ENCODE measurements around the gene ARHGAP1. TPM values are rescaled to one million over a fixed set of nuclear protein-coding genes. Genes with fewer than 3 reads are reported as not detected.

Gene ARHGAP1
- total RNA-seq = 59.1 and 61.7 TPM in 2 replicates

GRCh38 chr11:46700241-46701077 is at the start of gene ARHGAP1, which contains the start of gene ZNF408:
Gene ARHGAP1 (minus strand): TSS chr11:46700619. CDS start chr11:46696107, 4,512 bp downstream.
Gene ZNF408 (plus strand): TSS chr11:46701031. CDS start chr11:46701048, 17 bp downstream.
- Mint-ChIP-seq H3K4me3 (peak within 1 kb of the TSS; percentile 99), H3K4me1 (peaks cover 38% of the 10 kb centered on the region), H3K27ac (peak within 1 kb of the TSS; percentile 98), H3K36me3 (ENCODE audit: low read depth) (peaks cover 43% of the 10 kb centered on the region), H3K27me3 (peaks cover 3% of the 10 kb centered on the region), H3K9me3 (peaks cover 3% of the 10 kb centered on the region)
- DNase-seq = peak; percentile 100
- intact Hi-C loops (cut with micrococcal nuclease) = loop anchor here (1.0 to 5.0 kb wide), 7 partner anchors 30 to 1066 kb away; partner anchors contain the start of genes ARFGAP2, ATG13, CKAP5 and CSTPP1

DNA sequence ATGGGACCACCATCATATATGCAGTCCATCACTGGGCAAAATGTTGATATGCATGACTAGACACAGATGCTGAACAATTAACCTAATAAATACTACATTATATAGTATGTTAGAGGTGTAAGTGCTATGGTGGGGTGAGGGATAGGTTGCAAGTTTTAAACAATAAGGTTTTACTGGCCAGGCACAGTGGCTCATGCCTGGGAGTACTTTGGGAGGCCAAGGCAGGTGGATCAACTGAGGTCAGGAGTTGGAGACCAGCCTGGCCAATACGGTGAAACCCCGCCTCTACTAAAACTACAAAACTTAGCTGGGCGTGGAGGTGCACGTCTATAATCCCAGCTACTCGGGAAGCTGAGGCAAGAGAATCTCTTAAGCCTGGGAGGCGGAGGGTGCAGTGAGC is 46.7 kb upstream of the ARHGAP1 start:
- Mint-ChIP-seq H3K4me3 (no peak overlapping the region), H3K9me3 (no peaks in the 10 kb centered on the region), H3K4me1 (no peaks in the 10 kb centered on the region), H3K27me3 (no peaks in the 10 kb centered on the region), H3K27ac (no peak overlapping the region), H3K36me3 (ENCODE audit: low read depth) (peaks cover 69% of the 10 kb centered on the region)
- no peak for DNase-seq
- intact Hi-C loops (cut with micrococcal nuclease) = no loop called here

DNA sequence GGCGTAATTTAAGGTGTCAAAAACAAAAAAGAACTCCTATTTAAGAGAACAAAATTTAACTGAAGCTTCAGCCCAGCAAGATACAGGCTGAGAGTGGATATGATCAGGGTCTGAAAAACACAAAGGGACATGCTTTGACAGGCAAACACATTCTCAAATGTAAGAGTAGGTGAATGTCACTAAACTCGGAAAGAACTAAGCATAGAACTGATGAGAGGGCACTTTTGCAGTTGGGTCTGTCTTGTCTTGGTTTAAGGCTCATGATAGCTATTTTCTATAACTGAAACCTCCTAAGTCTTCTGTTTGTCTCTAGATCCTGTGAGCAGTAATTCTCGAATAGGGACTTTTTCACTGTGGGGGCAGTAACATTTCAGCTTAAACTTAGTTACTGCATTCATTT is 45.6 kb upstream of the ARHGAP1 start:
- DNase-seq = no peak

GRCh38 chr11:46745328-46745727 is 44.9 kb upstream of the ARHGAP1 start:
- Mint-ChIP-seq H3K4me3 (no peak overlapping the region), H3K4me1 (no peaks in the 10 kb centered on the region), H3K27me3 (no peaks in the 10 kb centered on the region), H3K27ac (no peak overlapping the region), H3K9me3 (no peaks in the 10 kb centered on the region), H3K36me3 (ENCODE audit: low read depth) (peaks cover 67% of the 10 kb centered on the region)
- DNase-seq = no peak
- intact Hi-C loops (cut with micrococcal nuclease) = no loop called here

More for the DNA sequence above, 45.6 kb upstream of the ARHGAP1 start:
- intact Hi-C loops (cut with micrococcal nuclease) = no loop called here
- no peak overlapping the region for H3K27ac Mint-ChIP-seq
- no peak overlapping the region for H3K4me3 Mint-ChIP-seq
- no peaks in the 10 kb centered on the region for H3K4me1 Mint-ChIP-seq
- H3K36me3 Mint-ChIP-seq (ENCODE audit: low read depth) = peaks cover 72% of the 10 kb centered on the region
- H3K9me3 Mint-ChIP-seq = no peaks in the 10 kb centered on the region
- H3K27me3 Mint-ChIP-seq = no peaks in the 10 kb centered on the region

GRCh38 chr11:46743693-46744339 is 43.4 kb upstream of the ARHGAP1 start:
- DNase-seq = no peak
- no peaks in the 10 kb centered on the region for H3K4me1 Mint-ChIP-seq
- no peak overlapping the region for H3K27ac Mint-ChIP-seq
- H3K27me3 Mint-ChIP-seq = no peaks in the 10 kb centered on the region
- H3K4me3 Mint-ChIP-seq = no peak overlapping the region
- H3K9me3 Mint-ChIP-seq = no peaks in the 10 kb centered on the region
- intact Hi-C loops (cut with micrococcal nuclease) = no loop called here
- H3K36me3 Mint-ChIP-seq (ENCODE audit: low read depth) = peaks cover 64% of the 10 kb centered on the region

DNA sequence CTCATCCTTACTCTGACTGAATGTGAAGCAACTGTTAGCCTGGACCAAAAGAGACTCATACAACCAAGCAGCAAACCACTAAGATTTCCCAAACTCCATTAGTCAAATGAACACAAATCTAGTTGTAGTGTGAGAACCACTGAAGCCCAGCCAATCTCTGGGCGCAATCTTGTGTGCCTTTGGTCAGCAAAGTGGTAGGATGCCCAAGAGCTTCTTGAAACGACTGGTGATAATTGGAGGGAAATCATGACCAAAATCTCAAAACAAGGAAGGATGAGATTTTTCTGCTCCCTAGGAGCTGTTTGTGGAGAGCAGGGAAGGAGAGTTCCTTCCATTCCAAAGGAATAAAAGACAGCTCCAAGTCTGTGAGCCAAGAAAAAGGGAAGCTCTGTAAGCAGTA is 42.6 kb upstream of the ARHGAP1 start:
- no peak overlapping the region for H3K4me3 Mint-ChIP-seq
- H3K27ac Mint-ChIP-seq = no peak overlapping the region
- peaks cover 63% of the 10 kb centered on the region for H3K36me3 Mint-ChIP-seq (ENCODE audit: low read depth)
- intact Hi-C loops (cut with micrococcal nuclease) = no loop called here
- H3K9me3 Mint-ChIP-seq = no peaks in the 10 kb centered on the region
- no peaks in the 10 kb centered on the region for H3K4me1 Mint-ChIP-seq
- no peaks in the 10 kb centered on the region for H3K27me3 Mint-ChIP-seq
- DNase-seq = no peak

DNA sequence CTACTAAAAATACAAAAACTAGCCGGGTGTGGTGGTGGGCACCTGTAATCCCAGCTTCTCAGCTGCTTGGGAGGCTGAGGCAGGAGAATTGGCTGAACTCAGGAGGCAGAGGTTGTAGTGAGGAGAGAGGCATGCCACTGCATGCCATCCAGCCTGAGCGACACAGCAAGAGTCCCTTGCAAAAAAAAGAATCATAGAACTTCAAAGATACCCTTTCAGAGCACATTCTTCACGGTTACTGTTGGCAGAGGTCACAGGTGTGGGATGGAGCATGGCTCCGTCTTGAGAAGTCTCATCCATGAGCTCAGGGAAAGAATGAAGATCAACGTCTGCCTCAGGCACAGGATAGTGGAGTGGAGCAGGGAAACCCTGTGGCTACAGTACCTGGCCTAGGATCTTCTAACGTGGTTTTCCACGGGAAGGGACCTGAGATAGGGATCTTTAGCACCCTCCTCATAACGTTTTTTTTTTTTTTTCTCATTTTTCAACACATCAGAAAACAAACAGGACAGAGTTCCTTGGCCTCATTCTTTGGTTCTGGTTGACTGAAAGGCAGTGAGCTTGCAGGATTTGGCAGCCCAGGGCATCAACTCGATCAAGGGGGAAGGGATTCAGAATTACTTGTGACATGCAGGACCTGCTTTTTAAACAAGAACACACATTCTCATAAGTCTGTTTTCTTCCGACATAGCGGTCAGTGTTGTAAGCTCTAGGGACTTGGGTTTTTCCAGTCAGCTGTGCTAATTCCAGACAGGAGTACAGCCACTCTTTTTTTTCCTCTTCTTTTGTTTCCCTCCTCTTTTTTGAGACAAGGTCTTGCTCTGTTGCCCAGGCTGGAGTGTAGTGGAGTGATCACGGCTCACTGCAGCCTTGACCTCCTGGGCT is 41.4 kb upstream of the ARHGAP1 start:
- Mint-ChIP-seq H3K4me1 (no peaks in the 10 kb centered on the region), H3K4me3 (no peak overlapping the region), H3K36me3 (ENCODE audit: low read depth) (peaks cover 55% of the 10 kb centered on the region), H3K27me3 (no peaks in the 10 kb centered on the region), H3K9me3 (no peaks in the 10 kb centered on the region), H3K27ac (no peak overlapping the region)
- DNase-seq = no peak
- intact Hi-C loops (cut with micrococcal nuclease) = no loop called here

DNA sequence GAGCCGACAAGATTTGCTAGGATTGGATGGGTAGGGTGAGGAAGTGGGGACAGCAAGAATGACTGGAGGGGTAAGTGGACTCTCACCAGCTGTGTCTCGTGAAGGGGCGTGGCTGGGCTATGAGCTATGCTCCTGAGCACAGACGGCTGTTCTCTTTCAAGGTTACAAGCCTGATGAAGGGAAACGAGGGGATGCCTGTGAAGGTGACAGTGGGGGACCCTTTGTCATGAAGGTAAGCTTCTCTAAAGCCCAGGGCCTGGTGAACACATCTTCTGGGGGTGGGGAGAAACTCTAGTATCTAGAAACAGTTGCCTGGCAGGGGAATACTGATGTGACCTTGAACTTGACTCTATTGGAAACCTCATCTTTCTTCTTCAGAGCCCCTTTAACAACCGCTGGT is 38.5 kb upstream of the ARHGAP1 start:
- intact Hi-C loops (cut with micrococcal nuclease) = no loop called here
- Mint-ChIP-seq H3K27me3 (no peaks in the 10 kb centered on the region), H3K36me3 (ENCODE audit: low read depth) (peaks cover 36% of the 10 kb centered on the region), H3K4me1 (no peaks in the 10 kb centered on the region), H3K27ac (no peak overlapping the region), H3K9me3 (no peaks in the 10 kb centered on the region), H3K4me3 (no peak overlapping the region)
- no peak for DNase-seq

GRCh38 chr11:46737699-46738098 is 37.3 kb upstream of the ARHGAP1 start:
- H3K4me3 Mint-ChIP-seq = no peak overlapping the region
- DNase-seq = no peak
- no peak overlapping the region for H3K27ac Mint-ChIP-seq
- peaks cover 26% of the 10 kb centered on the region for H3K36me3 Mint-ChIP-seq (ENCODE audit: low read depth)
- H3K27me3 Mint-ChIP-seq = no peaks in the 10 kb centered on the region
- intact Hi-C loops (cut with micrococcal nuclease) = no loop called here
- H3K9me3 Mint-ChIP-seq = no peaks in the 10 kb centered on the region
- H3K4me1 Mint-ChIP-seq = no peaks in the 10 kb centered on the region

- Mint-ChIP-seq H3K4me3 (no peak overlapping the region), H3K36me3 (ENCODE audit: low read depth) (peaks cover 15% of the 10 kb centered on the region), H3K27me3 (no peaks in the 10 kb centered on the region), H3K4me1 (no peaks in the 10 kb centered on the region), H3K27ac (no peak overlapping the region), H3K9me3 (no peaks in the 10 kb centered on the region)
- intact Hi-C loops (cut with micrococcal nuclease) = no loop called here
- DNase-seq = no peak
Observed at GRCh38 chr11:46736615-46737014, 36.2 kb upstream of the ARHGAP1 start.

GRCh38 chr11:46736146-46736545 is 35.7 kb upstream of the ARHGAP1 start:
- Mint-ChIP-seq H3K4me3 (no peak overlapping the region), H3K36me3 (ENCODE audit: low read depth) (peaks cover 10% of the 10 kb centered on the region), H3K9me3 (no peaks in the 10 kb centered on the region), H3K27ac (no peak overlapping the region), H3K4me1 (no peaks in the 10 kb centered on the region), H3K27me3 (no peaks in the 10 kb centered on the region)
- intact Hi-C loops (cut with micrococcal nuclease) = no loop called here
- DNase-seq = no peak

DNA sequence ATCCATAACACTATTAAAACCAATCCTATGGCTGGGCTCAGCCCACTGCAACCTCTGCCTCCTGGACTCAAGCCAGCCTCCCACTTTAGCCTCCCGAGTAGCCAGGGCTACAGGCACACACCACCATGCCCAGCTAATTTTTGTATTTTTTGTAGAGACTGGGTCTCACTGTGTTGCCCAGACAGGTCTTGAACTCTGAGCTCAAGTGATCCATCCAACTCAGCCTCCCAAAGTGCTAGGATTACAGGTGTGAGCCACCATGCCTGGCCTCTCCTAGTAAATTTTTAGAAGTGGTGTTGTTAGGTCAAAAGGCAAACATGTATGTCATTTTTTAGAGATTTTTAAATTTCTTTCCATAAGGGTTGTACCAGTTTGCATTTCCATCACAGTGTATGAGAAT is 32.8 kb upstream of the ARHGAP1 start:
- no peak overlapping the region for H3K4me3 Mint-ChIP-seq
- peaks cover 1% of the 10 kb centered on the region for H3K36me3 Mint-ChIP-seq (ENCODE audit: low read depth)
- H3K27me3 Mint-ChIP-seq = no peaks in the 10 kb centered on the region
- no peak overlapping the region for H3K27ac Mint-ChIP-seq
- no peak for DNase-seq
- no peaks in the 10 kb centered on the region for H3K9me3 Mint-ChIP-seq
- intact Hi-C loops (cut with micrococcal nuclease) = no loop called here
- no peaks in the 10 kb centered on the region for H3K4me1 Mint-ChIP-seq

- no peak overlapping the region for H3K27ac Mint-ChIP-seq
- no peaks in the 10 kb centered on the region for H3K9me3 Mint-ChIP-seq
- no peak overlapping the region for H3K4me3 Mint-ChIP-seq
- H3K27me3 Mint-ChIP-seq = no peaks in the 10 kb centered on the region
- no peak for DNase-seq
- no peaks in the 10 kb centered on the region for H3K36me3 Mint-ChIP-seq (ENCODE audit: low read depth)
- H3K4me1 Mint-ChIP-seq = no peaks in the 10 kb centered on the region
- intact Hi-C loops (cut with micrococcal nuclease) = no loop called here
Observed at GRCh38 chr11:46731545-46731944, 31.1 kb upstream of the ARHGAP1 start.

Data from activated CD4-positive, alpha-beta T cell treated with anti-CD3 and anti-CD28 coated beads, Interleukin-2, amount 10 ng/mL, durations not matched to agents 24 days and 14 days (primary cell).